Vagina (tissue), 2 donors: Measurements from ENCODE around the gene TMCC2. TPM values are rescaled to one million over a fixed set of nuclear protein-coding genes. Genes with fewer than 3 reads are reported as not detected.

ENCODE experiments used
- DNase-seq, 2 donors: peaks; one replicate each; pipeline ENCODE4 v3.0.0-alpha.2; 2017; ENCODE audit errors: extremely low spot score in 2 of 2
- H3K27ac ChIP-seq: fragments of 200-600 bp; sonication (generic); one replicate; pipeline ENCODE4 v1.5.1; 2019
- H3K27me3 ChIP-seq: fragments of 200-600 bp; sonication (generic); one replicate; pipeline ENCODE4 v1.5.1; 2019
- H3K36me3 ChIP-seq, 2 donors: fragments of 200-600 bp; sonication (generic); one replicate each; pipeline ENCODE4 v1.5.1; 2017 to 2019
- H3K4me1 ChIP-seq: fragments of 200-600 bp; sonication (generic); one replicate; pipeline ENCODE4 v1.5.1; 2019
- H3K4me3 ChIP-seq, 2 donors: fragments of 200-600 bp; sonication (generic); 1 replicate in 1 of 2; 2 replicates in 1 of 2; pipeline ENCODE4 v1.5.1; 2016 to 2019
- H3K9me3 ChIP-seq: fragments of 200-600 bp; sonication (generic); one replicate; pipeline ENCODE4 v1.5.1; 2019
- CTCF ChIP-seq, 3 experiments: fragments of 450-650 bp in 2 of 3; fragments of 200-600 bp in 1 of 3; sonication (generic) in 1 of 3; IDR thresholded peaks; one replicate each; pipeline ENCODE4 v1.5.1; 2017 to 2019; ENCODE audit warnings: antibody characterized with exemption in 3 of 3, mild to moderate bottlenecking in 2 of 3, moderate library complexity in 2 of 3
- POLR2A ChIP-seq, 2 donors: fragments of 450-650 bp; IDR thresholded peaks; one replicate each; pipeline ENCODE4 v1.6.1; 2017; ENCODE audit warnings: antibody characterized with exemption in 2 of 2, mild to moderate bottlenecking in 2 of 2, moderate library complexity in 2 of 2
- POLR2AphosphoS5 ChIP-seq, 2 donors: sonication (generic); formaldehyde crosslinking; IDR thresholded peaks; one replicate each; pipeline ENCODE4 v1.9.0; 2017; ENCODE audit warnings: antibody characterized with exemption in 2 of 2, mild to moderate bottlenecking in 2 of 2, low read depth in 1 of 2; ENCODE audit not compliant: insufficient read depth in 1 of 2
- intact Hi-C: fragments of 100-400 bp; cut with DNase I; formaldehyde crosslinking; loops from one replicate; pipeline ENCODE4 v1.15.1; 2023
- total RNA-seq: library from RNA; depleted of rRNA; stranded (reverse); fragments of >200 nt; gene quantifications from one replicate; pipeline ENCODE4 v1.2.3, GENCODE V29; 2016

Gene TMCC2
- total RNA-seq, 1 donor from 2014 or later = 4.9 TPM

GRCh38 chr1:205240118-205240517, 12.4 kb downstream of the TMCC2 start:
- TF ChIP-seq POLR2A (IDR thresholded peaks at IDR 0.05) (no peak), POLR2AphosphoS5 (IDR thresholded peaks at IDR 0.05; ENCODE audit: insufficient read depth in 1 of 2, low read depth in 1 of 2) (no peak), CTCF (IDR thresholded peaks at IDR 0.05) (no peak)
- Histone ChIP-seq H3K36me3 (no peaks in the 10 kb centered on the region), H3K4me3 (no peak overlapping the region), H3K27me3 (no peaks in the 10 kb centered on the region), H3K4me1 (no peaks in the 10 kb centered on the region), H3K9me3 (no peaks in the 10 kb centered on the region), H3K27ac (no peak overlapping the region)
- intact Hi-C loops = no loop called here
- DNase-seq = no peak

- TF ChIP-seq POLR2A (IDR thresholded peaks at IDR 0.05) (no peak), CTCF (IDR thresholded peaks at IDR 0.05) (no peak), POLR2AphosphoS5 (IDR thresholded peaks at IDR 0.05; ENCODE audit: insufficient read depth in 1 of 2, low read depth in 1 of 2) (no peak)
- no peak overlapping the region for H3K27ac ChIP-seq
- H3K4me1 ChIP-seq = no peaks in the 10 kb centered on the region
- intact Hi-C loops = no loop called here
- H3K36me3 ChIP-seq = no peaks in the 10 kb centered on the region
- H3K4me3 ChIP-seq = no peak overlapping the region
- DNase-seq = no peak
- no peaks in the 10 kb centered on the region for H3K27me3 ChIP-seq
- no peaks in the 10 kb centered on the region for H3K9me3 ChIP-seq
These were observed 12.8 kb downstream of the TMCC2 start for GRCh38 chr1:205240569-205240968.

- no peaks in the 10 kb centered on the region for H3K27me3 ChIP-seq
- no peak overlapping the region for H3K4me3 ChIP-seq
- no peak overlapping the region for H3K27ac ChIP-seq
- H3K9me3 ChIP-seq = no peaks in the 10 kb centered on the region
- intact Hi-C loops = no loop called here
- no peaks in the 10 kb centered on the region for H3K4me1 ChIP-seq
- H3K36me3 ChIP-seq = no peaks in the 10 kb centered on the region
- DNase-seq = no peak
- TF ChIP-seq CTCF (IDR thresholded peaks at IDR 0.05) (no peak), POLR2A (IDR thresholded peaks at IDR 0.05) (no peak), POLR2AphosphoS5 (IDR thresholded peaks at IDR 0.05; ENCODE audit: insufficient read depth in 1 of 2, low read depth in 1 of 2) (no peak)
These were observed 13.8 kb downstream of the TMCC2 start for GRCh38 chr1:205241366-205242030.

- Histone ChIP-seq H3K27ac (no peak overlapping the region), H3K9me3 (no peaks in the 10 kb centered on the region), H3K4me3 (no peak overlapping the region), H3K27me3 (no peaks in the 10 kb centered on the region), H3K36me3 (no peaks in the 10 kb centered on the region), H3K4me1 (peaks cover 12% of the 10 kb centered on the region)
- intact Hi-C loops = no loop called here
- no peak for TF ChIP-seq POLR2AphosphoS5 (IDR thresholded peaks at IDR 0.05; ENCODE audit: insufficient read depth in 1 of 2, low read depth in 1 of 2)
- no peak for TF ChIP-seq POLR2A (IDR thresholded peaks at IDR 0.05)
- TF ChIP-seq CTCF (IDR thresholded peaks at IDR 0.05) = no peak
- DNase-seq = no peak
These were observed 15.8 kb downstream of the TMCC2 start for GRCh38 chr1:205243350-205244191.

- TF ChIP-seq POLR2A (IDR thresholded peaks at IDR 0.05) (no peak), POLR2AphosphoS5 (IDR thresholded peaks at IDR 0.05; ENCODE audit: insufficient read depth in 1 of 2, low read depth in 1 of 2) (no peak), CTCF (IDR thresholded peaks at IDR 0.05) (no peak)
- no peaks in the 10 kb centered on the region for H3K27me3 ChIP-seq
- H3K36me3 ChIP-seq = no peaks in the 10 kb centered on the region
- intact Hi-C loops = no loop called here
- peaks cover 20% of the 10 kb centered on the region for H3K4me1 ChIP-seq
- no peak for DNase-seq
- H3K9me3 ChIP-seq = no peaks in the 10 kb centered on the region
- H3K27ac ChIP-seq = no peak overlapping the region
- no peak overlapping the region for H3K4me3 ChIP-seq
These were observed 16.6 kb downstream of the TMCC2 start for GRCh38 chr1:205244384-205244783.
